GM21515 (cell line): Measurements from ENCODE around the gene ZNF234.
"Not testable (repeated sequence)": the region's sequence is repeated elsewhere in the genome, so short reads cannot be mapped to it uniquely, and the experiment has no call there.

Experiments used
- ATAC-seq: cut with Tn5 transposase; IDR thresholded peaks from one replicate; pipeline ENCODE4 v1.9.1; 2021; ENCODE audit not compliant: unreplicated experiment

ZNF234 gene

GRCh38 chr19:44141191-44142058 lies at the start of gene ZNF234:
Gene ZNF234 (plus strand): TSS chr19:44141554. CDS start chr19:44144633, 3,079 bp downstream.
- ATAC-seq, result peak; percentile 63

DNA sequence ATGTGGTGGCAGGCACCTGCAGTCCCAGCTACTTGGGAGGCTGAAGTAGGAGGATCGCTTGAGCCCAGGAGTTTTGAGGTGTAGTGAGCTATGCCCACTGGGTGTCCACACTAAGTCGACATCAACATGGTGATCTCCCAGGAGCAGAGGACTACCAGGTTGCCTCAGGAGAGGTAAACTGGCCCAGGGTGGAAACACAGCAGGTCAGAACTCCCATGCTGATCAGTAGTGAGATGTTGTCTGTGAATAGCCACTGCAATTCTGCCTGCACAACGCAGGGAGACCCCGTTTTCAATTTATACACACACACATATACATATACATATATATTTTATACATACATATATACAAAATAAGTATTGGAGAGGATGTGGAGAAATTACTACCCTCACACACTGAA lies 49.2 kb upstream of the ZNF234 start:
- no peak for ATAC-seq

GRCh38 chr19:44093931-44094765 lies 47.2 kb upstream of the ZNF234 start, which contains the start of gene ZNF224:
Gene ZNF224 (plus strand): TSS chr19:44094361. CDS start chr19:44097874, 3,513 bp downstream.
- ATAC-seq, result peak; percentile 74

DNA sequence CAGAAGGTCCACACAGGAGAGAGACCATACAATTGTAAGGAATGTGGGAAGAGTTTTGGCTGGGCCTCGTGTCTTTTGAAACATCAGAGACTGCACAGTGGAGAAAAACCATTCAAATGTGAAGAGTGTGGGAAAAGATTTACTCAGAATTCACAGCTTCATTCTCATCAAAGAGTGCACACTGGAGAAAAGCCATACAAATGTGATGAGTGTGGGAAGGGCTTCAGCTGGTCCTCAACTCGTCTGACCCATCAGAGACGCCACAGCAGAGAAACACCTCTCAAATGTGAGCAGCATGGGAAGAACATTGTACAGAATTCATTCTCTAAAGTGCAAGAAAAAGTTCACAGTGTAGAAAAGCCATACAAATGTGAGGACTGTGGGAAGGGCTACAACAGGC lies 33.6 kb upstream of the ZNF234 start:
- ATAC-seq, result no peak

DNA sequence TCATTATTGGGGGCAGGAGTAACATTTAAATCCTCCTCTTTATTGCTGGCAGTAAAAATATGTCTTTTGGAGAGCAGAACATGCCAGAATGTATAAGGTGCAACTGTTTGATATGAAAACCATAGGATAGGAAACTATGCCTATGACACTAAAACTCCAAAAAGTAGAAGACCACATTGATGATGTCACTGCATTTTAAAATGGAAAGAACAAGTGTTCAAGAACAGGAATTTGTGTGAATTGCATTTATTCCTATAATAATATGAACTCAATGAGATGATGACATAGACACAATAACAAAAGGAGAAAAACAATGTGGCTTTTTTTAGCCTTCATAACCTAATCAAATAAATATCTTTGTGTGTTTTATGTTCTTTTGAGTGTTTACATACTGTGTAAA lies 31.9 kb upstream of the ZNF234 start:
- no peak for ATAC-seq

- ATAC-seq, result no peak
Observed at GRCh38 chr19:44111910-44112463, 29.4 kb upstream of the ZNF234 start.

- no peak for ATAC-seq
Observed at GRCh38 chr19:44112802-44113137, 28.6 kb upstream of the ZNF234 start.

DNA sequence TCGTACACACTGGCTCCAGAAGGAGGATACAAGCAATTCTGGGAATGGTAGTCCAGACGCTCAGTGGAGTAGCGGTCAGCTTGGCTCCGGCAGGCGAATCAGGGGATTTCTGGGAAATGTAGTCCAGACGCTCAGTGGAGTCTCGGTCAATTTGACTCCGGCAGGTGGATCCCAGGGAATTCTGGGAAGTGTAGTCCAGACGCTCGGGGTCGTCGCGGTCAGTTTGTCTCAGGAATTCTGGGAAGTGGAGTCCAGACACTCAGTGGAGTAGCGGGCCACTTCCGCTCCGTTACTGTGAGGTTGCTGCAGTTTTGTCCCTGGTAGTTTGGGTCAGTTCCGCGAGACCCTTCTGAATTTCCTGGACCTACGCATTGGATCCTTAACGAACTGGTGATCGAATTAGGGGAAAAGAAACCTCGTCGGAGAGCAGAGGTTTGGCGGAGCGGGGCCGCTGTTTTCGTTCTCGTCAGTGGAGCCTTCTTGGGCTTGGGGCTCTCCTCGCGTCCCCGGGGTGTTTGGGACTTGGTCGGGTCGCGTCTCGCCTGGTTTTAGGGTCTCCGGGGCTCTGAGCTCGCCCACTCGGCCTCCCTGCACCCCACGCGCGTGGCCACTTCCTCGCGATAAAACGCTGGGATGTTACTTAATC lies 28.1 kb upstream of the ZNF234 start, which contains the start of gene ZNF225:
ZNF225 (plus strand) TSS at position 262 of the 646 bp plus-strand sequence. CDS start 2,429 bp downstream, outside the sequence.
- peak; percentile 90 for ATAC-seq

DNA sequence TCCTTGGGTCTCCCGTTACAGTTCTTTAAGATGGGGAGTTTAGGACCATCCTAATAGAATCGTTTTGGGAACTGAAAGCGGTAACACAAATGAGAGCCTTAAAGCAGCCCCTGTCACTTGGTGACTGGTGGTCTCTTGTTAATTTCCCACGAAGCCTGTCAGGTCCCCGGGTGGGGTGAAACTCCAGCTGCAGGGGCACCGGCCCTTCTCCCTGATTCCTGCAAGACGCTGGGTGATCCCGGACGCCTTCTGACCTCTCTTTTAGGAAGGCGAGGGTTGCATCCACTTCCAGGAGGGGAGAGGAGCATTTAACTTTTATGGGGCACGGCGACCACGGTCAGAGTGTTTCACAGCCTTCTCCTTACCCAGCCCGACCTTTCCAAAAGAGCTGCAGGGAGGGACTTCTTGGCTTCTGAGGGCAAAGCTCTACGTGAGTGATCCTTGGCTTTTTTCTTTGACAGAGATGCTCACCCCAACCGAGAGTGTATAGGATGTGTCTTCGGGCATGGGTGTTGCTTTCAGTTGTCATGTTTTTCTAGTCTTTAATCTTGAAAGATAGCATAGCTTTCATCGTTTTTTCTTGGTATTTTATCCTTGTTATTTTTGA lies 27.5 kb upstream of the ZNF234 start:
- peak; percentile 22 for ATAC-seq

DNA sequence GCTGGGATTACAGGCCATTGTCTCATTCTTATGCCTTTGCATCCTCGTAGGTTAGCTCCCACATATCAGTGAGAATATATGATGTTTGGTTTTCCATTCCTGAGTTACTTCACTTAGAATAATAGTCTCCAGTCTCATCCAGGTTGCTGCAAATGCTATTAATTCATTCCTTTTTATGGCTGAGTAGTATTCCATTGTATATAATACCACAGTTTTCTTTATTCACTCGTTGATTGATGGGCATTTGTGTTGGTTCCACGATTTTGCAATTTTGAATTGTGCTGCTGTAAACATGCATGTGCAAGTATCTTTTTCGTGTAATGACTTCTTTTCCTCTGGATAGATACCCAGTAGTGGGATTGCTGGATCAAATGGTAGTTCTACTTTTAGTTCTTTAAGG lies 20.2 kb upstream of the ZNF234 start:
- not testable (repeated sequence) for ATAC-seq

- no peak for ATAC-seq
Observed at GRCh38 chr19:44131955-44132354, 9.4 kb upstream of the ZNF234 start.

GRCh38 chr19:44142059-44142433 lies 692 bp downstream of the ZNF234 start:
- peak; percentile 9 for ATAC-seq

- no peak for ATAC-seq
Observed at GRCh38 chr19:44149776-44150175, 8.4 kb downstream of the ZNF234 start.

DNA sequence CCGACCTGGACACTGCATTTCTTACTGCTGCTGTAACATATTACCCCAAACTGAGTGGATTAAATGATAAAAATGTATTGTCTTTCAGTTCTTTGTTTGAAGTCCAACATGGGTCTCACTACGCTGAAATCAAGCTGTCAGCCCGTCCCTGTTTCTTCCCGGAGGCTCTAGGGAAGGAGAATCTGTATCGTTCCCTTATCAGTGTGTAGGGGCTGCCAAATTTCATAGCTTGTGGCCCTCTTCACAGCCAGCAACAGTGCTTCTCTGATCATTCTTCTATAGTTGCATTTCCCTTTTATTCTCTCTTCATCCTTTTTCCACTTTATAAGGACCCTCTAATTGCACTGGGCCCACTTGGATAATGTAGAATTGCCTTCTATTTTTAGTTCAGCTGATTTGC lies 10.1 kb downstream of the ZNF234 start:
- no peak for ATAC-seq

- no peak for ATAC-seq
Observed at GRCh38 chr19:44156475-44156874, 15.1 kb downstream of the ZNF234 start.

GRCh38 chr19:44163789-44164188 lies 22.4 kb downstream of the ZNF234 start:
- ATAC-seq, result no peak

DNA sequence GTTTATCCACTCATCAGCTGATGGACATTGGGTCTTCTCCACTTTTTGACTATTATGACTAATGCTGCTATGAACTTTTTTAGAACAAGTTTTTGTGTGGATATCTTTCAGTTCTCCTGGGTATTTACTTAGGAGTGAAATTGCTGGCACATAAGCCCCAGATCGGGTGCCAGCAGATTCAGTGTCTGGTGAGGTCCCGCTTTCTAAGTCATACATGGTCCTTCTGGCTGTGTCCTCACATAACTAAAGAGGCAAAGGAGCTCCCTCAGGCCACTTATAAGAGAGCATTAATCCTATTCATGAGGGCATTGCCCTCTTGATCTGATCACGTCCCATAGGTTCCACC lies 22.9 kb downstream of the ZNF234 start:
- no peak for ATAC-seq

DNA sequence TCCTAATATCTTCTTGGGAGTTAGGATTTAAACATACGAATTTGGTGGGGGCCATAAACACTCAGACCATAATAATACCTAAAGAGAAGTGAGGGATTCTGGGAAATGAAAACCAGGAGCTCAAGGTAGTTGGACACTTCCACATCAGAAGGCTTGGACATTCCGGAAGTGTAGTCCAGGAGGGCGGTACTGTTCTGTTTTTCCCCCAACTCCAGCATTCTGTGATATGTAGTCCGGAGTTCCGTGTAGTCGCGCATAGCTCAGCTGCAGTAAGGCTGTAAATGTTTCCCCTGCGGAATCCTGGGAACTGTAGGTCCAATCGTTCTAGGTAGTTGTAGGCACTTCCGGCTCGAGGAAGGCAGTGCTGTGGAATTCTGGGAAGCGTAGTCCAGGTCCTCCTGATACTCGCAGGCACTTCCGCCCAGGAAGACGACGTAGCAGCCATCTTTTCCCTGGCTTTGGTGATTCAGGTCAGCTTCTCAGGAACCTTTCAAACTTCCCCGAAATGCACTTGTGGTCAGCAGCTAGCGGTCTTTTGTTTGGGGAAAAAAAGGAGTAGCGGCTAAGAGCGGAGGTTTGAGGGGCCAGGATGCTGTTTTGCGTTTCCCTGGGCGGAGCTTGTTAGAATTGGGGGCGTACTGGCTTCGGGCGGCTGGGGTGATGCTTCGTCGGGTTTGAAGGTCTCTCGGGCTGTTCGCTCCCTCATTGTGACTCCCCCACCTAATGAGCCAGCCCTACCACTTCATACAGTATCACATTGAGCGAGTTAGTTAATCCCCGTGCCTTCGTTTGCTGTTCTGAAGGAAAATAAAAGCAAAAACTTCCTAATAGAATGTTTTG lies 23.5 kb downstream of the ZNF234 start, which contains the start of gene ZNF226:
ZNF226 (plus strand) TSS at position 428 of the 840 bp plus-strand sequence. CDS start 4,981 bp downstream, outside the sequence.
- ATAC-seq, result peak; percentile 84

GRCh38 chr19:44170660-44171059 lies 29.3 kb downstream of the ZNF234 start:
- ATAC-seq, result not testable (repeated sequence)

GRCh38 chr19:44176590-44176989 lies 35.2 kb downstream of the ZNF234 start:
- no peak for ATAC-seq
